Activated T-cell treated with anti-CD3 and anti-CD28 coated beads, Interleukin-2, amount 50 U/mL, for 72 hours (primary cell): ENCODE data around the gene RBM20. TPM values are rescaled to one million over a fixed set of nuclear protein-coding genes. Genes with fewer than 3 reads are reported as not detected.
A peak's percentile ranks its signal among the peaks of the same experiment; 100 is the strongest.

Experiments used
- ATAC-seq, 2 donors: fragments of 150-1000 bp; cut with Tn5 transposase; replicated peaks in 1 of 2; 2 replicates each; pipeline ENCODE4 v1.10.0; 2021; ENCODE audit warnings: moderate library complexity in 2 of 2, mild to moderate bottlenecking in 1 of 2
- DNase-seq, 2 donors: peaks; one replicate each; pipeline ENCODE4 v3.0.0; 2021 to 2022; ENCODE audit warnings: mixed read lengths in 1 of 2
- H3K27ac Mint-ChIP-seq: one replicate; pipeline ENCODE4 v1.8.0; 2022; ENCODE audit warnings: mild to moderate bottlenecking, moderate library complexity, mixed read lengths
- H3K27me3 Mint-ChIP-seq: one replicate; pipeline ENCODE4 v1.8.0; 2022; ENCODE audit warnings: low read depth, mixed read lengths
- H3K36me3 Mint-ChIP-seq, 2 donors: one replicate each; pipeline ENCODE4 v1.8.0; 2022; ENCODE audit warnings: mixed read lengths in 2 of 2, mild to moderate bottlenecking in 1 of 2; ENCODE audit not compliant: insufficient read depth in 2 of 2
- H3K4me1 Mint-ChIP-seq: one replicate; pipeline ENCODE4 v1.8.0; 2022; ENCODE audit warnings: low read depth, mixed read lengths
- H3K4me3 Mint-ChIP-seq, 2 donors: one replicate each; pipeline ENCODE4 v1.8.0; 2022; ENCODE audit warnings: mild to moderate bottlenecking in 2 of 2, mixed read lengths in 2 of 2, moderate library complexity in 2 of 2
- H3K9me3 Mint-ChIP-seq, 2 donors: one replicate each; pipeline ENCODE4 v1.8.0; 2022; ENCODE audit warnings: mixed read lengths in 2 of 2
- total RNA-seq, 2 donors: library from RNA; stranded (reverse); gene quantifications; one replicate each; pipeline ENCODE4 v1.2.3, GENCODE V29; 2022

The RBM20 gene
- total RNA-seq, 2 donors from 2014 or later, result 0.37 to 0.72 TPM

DNA sequence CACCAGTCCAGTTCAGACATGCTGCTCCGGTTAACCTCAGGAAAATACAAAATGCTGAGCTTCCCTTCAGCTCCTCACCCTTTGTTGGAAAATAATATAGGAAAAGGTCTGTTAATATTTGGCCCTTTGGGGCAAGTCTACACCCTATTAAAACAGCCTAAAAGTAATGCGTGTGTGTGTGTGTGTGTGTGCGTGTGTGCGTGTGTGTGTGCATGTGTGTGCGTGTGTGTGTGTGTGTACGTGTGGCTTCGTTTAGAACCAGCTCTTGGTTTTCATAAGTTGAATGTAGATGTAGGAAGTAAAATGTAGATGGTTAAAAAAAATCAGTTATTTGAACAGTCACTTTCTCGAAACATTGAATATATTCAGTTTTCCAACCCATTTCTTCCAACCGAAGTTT is 166.5 kb downstream of the RBM20 start:
- H3K4me3 Mint-ChIP-seq, result no peak overlapping the region
- no peak for DNase-seq
- H3K4me1 Mint-ChIP-seq, result peaks cover 26% of the 10 kb centered on the region
- ATAC-seq, result no peak
- no peaks in the 10 kb centered on the region for H3K27me3 Mint-ChIP-seq
- no peak overlapping the region for H3K27ac Mint-ChIP-seq
- no peaks in the 10 kb centered on the region for H3K9me3 Mint-ChIP-seq
- H3K36me3 Mint-ChIP-seq, result no peaks in the 10 kb centered on the region

DNA sequence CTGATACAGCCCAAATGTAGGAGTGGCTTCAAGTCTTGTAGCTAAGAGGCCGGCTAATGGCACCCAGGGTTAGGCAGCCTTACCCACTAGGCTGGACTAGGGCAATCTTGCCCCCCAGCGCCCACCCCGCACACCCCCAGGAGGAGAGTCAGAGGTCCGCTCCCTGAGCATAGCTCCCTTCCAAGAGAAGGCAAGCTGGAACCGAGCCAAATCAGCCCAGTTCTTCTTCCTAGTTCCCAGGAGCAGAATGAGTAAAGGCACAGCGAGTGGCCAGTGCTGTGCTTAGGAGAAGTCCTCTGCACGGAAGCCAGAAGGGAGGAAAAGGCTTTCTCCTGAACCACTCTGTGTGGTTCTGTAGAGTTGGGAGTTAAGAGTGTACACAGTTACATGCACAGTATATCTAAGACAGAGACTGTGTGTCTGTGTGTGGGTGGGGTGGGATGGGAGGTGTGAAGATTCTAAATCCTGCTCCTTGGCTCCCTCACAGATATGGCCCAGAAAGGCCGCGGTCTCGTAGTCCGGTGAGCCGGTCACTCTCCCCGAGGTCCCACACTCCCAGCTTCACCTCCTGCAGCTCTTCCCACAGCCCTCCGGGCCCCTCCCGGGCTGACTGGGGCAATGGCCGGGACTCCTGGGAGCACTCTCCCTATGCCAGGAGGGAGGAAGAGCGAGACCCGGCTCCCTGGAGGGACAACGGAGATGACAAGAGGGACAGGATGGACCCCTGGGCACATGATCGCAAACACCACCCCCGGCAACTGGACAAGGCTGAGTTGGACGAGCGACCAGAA is 167.8 kb downstream of the RBM20 start:
- no peaks in the 10 kb centered on the region for H3K9me3 Mint-ChIP-seq
- peaks cover 31% of the 10 kb centered on the region for H3K4me1 Mint-ChIP-seq
- no peaks in the 10 kb centered on the region for H3K36me3 Mint-ChIP-seq
- DNase-seq (no peak), ATAC-seq (no peak)
- no peaks in the 10 kb centered on the region for H3K27me3 Mint-ChIP-seq
- H3K4me3 Mint-ChIP-seq, result no peak overlapping the region
- no peak overlapping the region for H3K27ac Mint-ChIP-seq

DNA sequence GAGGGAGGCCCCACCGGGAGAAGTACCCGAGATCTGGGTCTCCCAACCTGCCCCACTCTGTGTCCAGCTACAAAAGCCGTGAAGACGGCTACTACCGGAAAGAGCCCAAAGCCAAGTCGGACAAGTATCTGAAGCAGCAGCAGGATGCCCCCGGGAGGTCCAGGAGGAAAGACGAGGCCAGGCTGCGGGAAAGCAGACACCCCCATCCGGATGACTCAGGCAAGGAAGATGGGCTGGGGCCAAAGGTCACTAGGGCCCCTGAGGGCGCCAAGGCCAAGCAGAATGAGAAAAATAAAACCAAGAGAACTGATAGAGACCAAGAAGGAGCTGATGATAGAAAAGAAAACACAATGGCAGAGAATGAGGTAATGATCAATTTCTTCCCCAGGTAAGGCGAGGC is 168.4 kb downstream of the RBM20 start:
- Mint-ChIP-seq H3K4me1 (peaks cover 37% of the 10 kb centered on the region), H3K4me3 (no peak overlapping the region), H3K27ac (no peak overlapping the region), H3K36me3 (no peaks in the 10 kb centered on the region), H3K27me3 (no peaks in the 10 kb centered on the region), H3K9me3 (no peaks in the 10 kb centered on the region)
- ATAC-seq, result no peak
- DNase-seq, result no peak

DNA sequence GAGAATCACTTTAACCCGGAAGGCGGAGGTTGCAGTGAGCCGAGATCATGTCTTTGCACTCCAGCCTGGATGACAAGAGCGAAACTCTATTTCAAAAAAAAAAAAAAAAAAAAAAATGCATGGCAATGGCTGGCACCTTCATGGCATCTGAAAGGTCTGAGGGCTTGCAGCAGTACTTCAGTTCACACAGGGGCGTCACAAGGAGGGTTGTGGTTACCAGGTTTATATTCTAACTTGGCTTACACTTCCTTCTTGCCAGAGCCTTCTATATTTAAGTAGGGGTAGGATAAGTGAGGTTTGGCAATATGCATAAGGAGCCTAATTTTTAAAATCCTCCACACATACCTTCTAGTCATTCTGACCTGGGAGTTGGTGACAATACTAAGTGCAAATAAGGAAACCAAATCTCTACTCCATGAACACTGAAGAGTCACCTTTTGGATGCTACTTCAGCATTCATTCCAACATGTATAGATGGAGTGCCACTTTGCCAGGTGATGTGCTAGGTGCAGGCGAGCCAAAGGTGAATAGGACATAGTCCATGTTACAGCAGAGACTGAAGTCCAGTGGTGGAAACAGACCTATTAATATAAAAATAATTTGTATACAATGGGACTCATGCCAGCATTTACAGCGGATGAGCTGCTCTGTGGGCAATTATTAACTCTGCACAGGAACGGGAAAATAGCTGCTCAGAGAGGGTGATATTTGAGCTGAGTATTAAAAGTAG is 169.8 kb downstream of the RBM20 start:
- Mint-ChIP-seq H3K36me3 (no peaks in the 10 kb centered on the region), H3K27me3 (no peaks in the 10 kb centered on the region), H3K27ac (no peak overlapping the region), H3K9me3 (no peaks in the 10 kb centered on the region), H3K4me1 (peaks cover 34% of the 10 kb centered on the region), H3K4me3 (no peak overlapping the region)
- ATAC-seq, result no peak
- no peak for DNase-seq

DNA sequence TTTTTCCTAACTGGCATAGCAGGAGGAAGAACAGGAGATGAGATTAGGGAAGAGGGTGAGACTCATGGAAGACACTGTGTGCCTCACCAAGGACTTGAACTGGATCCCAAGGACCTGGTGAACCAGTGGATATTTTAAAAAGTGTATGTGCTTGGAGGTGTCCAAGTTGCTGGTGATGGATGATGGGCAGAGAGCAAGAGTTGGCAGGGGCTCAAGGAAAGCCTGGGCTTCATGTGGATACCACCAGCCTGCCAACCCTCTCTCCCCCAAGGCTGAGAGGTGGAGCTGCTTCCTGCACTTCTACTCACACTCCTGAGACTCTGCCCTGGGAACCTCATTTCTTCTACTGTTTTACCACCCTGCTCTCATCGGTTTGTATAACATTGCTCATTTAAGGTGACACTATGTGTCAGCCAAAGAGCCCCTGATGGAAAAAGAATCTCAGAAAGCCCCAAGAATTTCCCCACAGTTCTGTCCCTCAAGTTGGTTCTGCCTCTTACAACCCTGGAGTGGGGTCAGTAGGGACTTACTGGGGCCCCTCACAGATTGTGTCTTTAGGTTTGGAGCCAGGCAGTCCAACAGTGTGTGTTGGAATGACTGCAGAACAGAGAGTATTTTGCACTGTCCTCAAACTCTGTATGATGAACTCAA is 171.3 kb downstream of the RBM20 start:
- DNase-seq, result peak; percentile 37 to 42
- H3K27ac Mint-ChIP-seq, result peak overlapping the region; percentile 13
- H3K27me3 Mint-ChIP-seq, result no peaks in the 10 kb centered on the region

DNA sequence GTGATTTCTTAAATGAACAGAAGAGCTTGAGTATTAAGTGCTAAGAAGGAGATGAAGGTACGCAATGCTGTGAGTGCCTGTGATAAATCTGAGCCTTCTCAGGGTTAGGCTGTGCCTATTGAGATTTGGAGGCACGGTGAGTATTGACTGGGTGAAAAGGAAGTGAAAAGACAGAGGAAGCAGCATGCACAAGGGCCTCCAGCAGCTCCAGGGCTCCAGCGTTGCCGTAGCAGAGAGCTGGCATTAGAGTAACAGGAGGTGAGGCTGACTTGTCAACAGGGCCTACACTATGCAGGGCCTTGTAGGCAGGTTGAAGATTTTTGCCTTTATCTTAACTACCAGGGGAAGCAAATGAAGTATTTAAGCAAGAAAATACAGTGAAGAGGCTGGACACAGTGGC is 173.5 kb downstream of the RBM20 start:
- peaks cover 41% of the 10 kb centered on the region for H3K4me1 Mint-ChIP-seq
- no peak for ATAC-seq

More for the DNA sequence above, 171.3 kb downstream of the RBM20 start:
- H3K9me3 Mint-ChIP-seq, result no peaks in the 10 kb centered on the region
- H3K36me3 Mint-ChIP-seq, result no peaks in the 10 kb centered on the region
- ATAC-seq, result peak; percentile 96 to 97
- peak overlapping the region; percentile 1 to 46 for H3K4me3 Mint-ChIP-seq
- H3K4me1 Mint-ChIP-seq, result peaks cover 34% of the 10 kb centered on the region

DNA sequence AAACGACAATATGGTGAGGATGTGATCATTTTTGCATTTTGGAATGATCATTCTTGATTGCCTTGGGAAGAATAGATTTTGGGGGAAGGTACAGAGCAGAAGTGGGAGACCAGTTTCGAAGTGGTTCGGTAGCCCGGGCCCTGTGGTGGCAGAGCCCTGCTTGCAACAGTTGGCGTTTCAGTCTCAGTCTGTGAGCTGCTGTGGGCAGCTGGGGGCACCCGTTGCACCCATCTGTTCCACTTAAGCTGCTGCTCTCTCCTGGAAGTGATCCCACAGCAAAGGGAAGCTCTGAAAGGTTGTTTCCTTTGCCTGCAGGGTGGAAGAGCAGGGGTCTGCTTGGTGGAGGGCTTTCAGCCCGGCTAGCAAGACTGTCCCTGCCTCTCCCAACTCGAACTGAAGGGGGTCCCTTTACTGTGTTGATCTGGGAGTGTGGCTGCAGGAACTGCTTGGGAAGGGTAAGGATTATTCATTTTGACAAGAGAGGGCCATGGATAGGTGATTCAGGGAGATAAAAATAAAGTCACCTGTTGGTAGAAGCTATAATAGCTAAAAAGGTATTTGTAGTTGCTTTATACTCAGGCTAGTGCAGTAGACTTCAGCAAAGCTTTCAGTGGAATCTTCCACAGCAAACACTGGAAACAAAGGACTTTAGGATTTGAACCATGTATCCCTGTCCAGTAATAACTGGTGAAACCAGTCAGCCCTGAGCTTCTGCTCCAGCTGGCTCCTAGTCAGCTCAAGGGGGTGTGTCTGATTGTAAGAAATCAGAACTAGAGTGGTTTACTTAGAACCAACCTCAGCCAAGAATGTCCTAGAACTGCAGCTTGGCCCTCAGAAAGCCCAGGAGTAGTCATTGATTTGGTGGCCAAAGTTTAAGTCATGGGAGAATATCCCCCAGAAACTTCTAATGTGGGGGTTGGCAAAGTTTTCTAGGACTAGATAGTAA is 174.4 kb downstream of the RBM20 start:
- Mint-ChIP-seq H3K4me1 (peaks cover 41% of the 10 kb centered on the region), H3K36me3 (no peaks in the 10 kb centered on the region), H3K4me3 (no peak overlapping the region), H3K27me3 (no peaks in the 10 kb centered on the region), H3K27ac (no peak overlapping the region), H3K9me3 (no peaks in the 10 kb centered on the region)
- DNase-seq (no peak), ATAC-seq (no peak)

More for the DNA sequence above, 173.5 kb downstream of the RBM20 start:
- Mint-ChIP-seq H3K4me3 (no peak overlapping the region), H3K27ac (no peak overlapping the region), H3K27me3 (no peaks in the 10 kb centered on the region), H3K36me3 (no peaks in the 10 kb centered on the region), H3K9me3 (no peaks in the 10 kb centered on the region)
- DNase-seq, result no peak

DNA sequence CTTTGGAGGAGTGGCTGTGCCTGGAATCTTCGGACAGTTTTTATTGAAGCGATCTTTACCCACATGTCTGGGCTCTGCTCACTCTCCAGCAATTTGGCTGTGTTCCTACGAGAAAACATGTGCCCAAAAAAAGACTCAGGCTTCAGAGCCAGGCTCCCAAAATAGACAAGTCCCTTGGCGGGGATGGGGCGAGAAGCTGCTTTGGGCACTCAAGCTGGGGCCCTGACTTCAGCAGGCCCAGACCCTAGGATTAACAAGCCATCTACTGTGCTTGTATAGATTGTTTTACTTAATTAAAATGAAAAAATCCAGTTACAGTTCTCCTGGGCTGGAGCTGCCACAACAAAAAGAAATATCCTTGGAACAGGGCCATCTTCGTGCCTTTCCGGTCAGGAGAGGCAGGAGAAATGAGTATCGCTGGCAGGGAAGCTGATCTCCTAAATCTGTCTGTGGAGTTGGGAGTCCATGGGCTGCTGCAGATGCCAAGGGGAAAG is 176.2 kb downstream of the RBM20 start:
- Mint-ChIP-seq H3K36me3 (no peaks in the 10 kb centered on the region), H3K9me3 (no peaks in the 10 kb centered on the region), H3K4me3 (no peak overlapping the region), H3K4me1 (peaks cover 32% of the 10 kb centered on the region), H3K27me3 (no peaks in the 10 kb centered on the region), H3K27ac (no peak overlapping the region)
- ATAC-seq (no peak), DNase-seq (no peak)

DNA sequence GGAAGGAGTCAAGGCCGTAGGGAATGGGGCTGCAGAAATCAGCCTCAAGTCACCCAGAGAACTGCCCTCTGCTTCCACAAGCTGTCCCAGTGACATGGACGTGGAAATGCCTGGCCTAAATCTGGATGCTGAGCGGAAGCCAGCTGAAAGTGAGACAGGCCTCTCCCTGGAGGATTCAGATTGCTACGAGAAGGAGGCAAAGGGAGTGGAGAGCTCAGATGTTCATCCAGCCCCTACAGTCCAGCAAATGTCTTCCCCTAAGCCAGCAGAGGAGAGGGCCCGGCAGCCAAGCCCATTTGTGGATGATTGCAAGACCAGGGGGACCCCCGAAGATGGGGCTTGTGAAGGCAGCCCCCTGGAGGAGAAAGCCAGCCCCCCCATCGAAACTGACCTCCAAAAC is 177.4 kb downstream of the RBM20 start:
- DNase-seq (no peak), ATAC-seq (no peak)
- H3K27ac Mint-ChIP-seq, result no peak overlapping the region
- H3K36me3 Mint-ChIP-seq, result no peaks in the 10 kb centered on the region
- H3K4me3 Mint-ChIP-seq, result no peak overlapping the region
- H3K27me3 Mint-ChIP-seq, result no peaks in the 10 kb centered on the region
- H3K9me3 Mint-ChIP-seq, result no peaks in the 10 kb centered on the region
- H3K4me1 Mint-ChIP-seq, result peaks cover 20% of the 10 kb centered on the region

DNA sequence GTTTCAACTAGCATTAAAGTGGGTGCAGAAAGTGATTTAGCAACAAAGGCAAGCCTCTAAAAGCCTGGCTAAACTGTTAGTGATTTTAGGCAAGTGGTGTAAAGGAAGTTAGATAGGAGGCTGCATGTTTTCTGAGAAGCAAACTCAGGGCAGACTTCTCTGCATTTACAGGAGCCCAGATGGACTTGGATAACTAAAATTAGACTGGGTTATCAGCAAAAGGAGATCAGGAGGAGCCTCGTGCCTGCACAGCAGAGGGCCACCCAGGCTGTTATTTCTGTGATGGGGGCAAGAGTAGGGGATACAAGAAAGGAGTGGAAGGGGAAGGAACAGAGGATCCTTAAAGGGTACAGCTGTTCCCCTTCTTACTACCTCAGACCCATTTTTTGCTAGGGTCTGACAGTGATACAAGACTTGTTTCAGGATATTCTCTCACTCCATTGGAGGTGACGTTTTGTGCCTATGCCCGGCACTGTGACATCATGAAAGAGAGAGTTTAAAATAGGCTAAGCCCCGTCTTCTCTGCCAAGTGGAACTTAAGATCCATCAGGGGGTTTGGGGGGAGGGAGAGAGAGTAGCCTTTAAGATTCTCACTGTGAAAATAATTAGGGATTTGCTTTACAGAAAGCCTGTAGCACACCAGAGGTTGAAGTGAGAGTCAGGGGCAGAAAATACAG is 178.0 kb downstream of the RBM20 start:
- DNase-seq (no peak), ATAC-seq (no peak)
- Mint-ChIP-seq H3K4me3 (no peak overlapping the region), H3K4me1 (peaks cover 14% of the 10 kb centered on the region), H3K27ac (no peak overlapping the region), H3K27me3 (no peaks in the 10 kb centered on the region), H3K9me3 (no peaks in the 10 kb centered on the region), H3K36me3 (no peaks in the 10 kb centered on the region)

DNA sequence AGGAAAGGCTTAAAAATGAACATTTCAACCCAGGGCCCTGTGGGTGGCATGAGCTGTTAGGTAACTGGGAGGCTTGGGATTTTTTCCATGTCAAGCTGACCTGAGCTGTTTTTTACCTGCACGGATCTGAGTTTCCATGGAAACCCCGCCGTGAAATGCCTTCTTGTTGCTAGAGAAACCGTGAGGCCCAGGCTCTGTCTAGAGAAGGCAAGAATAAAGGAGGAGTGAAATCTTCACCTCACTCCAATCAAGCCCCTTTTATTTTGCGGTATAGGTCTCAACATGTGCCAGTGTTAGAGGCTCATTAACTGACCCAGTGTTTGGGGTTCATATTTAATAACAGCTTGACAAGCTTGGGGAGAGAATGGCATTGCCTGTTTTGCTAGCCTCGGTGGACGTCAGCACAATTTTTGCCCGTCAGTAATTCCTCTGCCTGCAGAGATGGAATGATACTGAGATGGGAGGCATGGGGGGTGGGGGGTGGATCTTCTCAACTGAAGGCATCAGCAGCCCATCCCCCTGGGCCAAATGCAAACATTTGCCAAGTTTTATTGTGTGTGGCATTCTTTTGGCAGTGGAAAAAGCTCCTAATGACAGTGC is 178.7 kb downstream of the RBM20 start:
- H3K27ac Mint-ChIP-seq, result no peak overlapping the region
- no peak overlapping the region for H3K4me3 Mint-ChIP-seq
- ATAC-seq, result no peak

DNA sequence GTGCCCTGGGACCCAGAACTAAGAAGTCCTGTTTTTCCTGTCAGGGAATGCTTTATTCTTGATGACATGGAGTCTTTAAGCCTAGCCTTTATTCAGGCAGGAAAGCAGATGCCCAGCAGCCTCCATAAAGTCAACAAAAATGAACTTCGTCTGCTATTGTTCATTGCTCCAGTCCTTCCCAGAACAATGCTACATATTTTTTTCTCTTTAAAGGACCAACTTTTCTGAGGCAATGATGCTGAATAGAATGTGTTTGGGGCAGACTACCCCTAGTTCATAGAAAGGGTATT is 180.0 kb downstream of the RBM20 start:
- no peaks in the 10 kb centered on the region for H3K27me3 Mint-ChIP-seq
- no peaks in the 10 kb centered on the region for H3K9me3 Mint-ChIP-seq
- peaks cover 7% of the 10 kb centered on the region for H3K4me1 Mint-ChIP-seq
- DNase-seq, result no peak
- no peak overlapping the region for H3K4me3 Mint-ChIP-seq
- H3K36me3 Mint-ChIP-seq, result no peaks in the 10 kb centered on the region
- H3K27ac Mint-ChIP-seq, result no peak overlapping the region
- no peak for ATAC-seq

More for the DNA sequence above, 178.7 kb downstream of the RBM20 start:
- DNase-seq, result no peak
- Mint-ChIP-seq H3K36me3 (no peaks in the 10 kb centered on the region), H3K27me3 (no peaks in the 10 kb centered on the region), H3K4me1 (peaks cover 7% of the 10 kb centered on the region), H3K9me3 (no peaks in the 10 kb centered on the region)
